ENCODE data around the gene UNC5C. TPM values are rescaled to one million over a fixed set of nuclear protein-coding genes. Genes with fewer than 3 reads are reported as not detected.

UNC5C gene
- total RNA-seq, 1 experiment from 2014 or later: not detected

- Mint-ChIP-seq H3K4me3 (ENCODE audit: unreplicated experiment) (no peak overlapping the region), H3K27me3 (ENCODE audit: insufficient read depth, unreplicated experiment) (no peaks in the 10 kb centered on the region), H3K9me3 (ENCODE audit: unreplicated experiment) (peaks cover 23% of the 10 kb centered on the region), H3K4me1 (ENCODE audit: low read depth, unreplicated experiment) (no peaks in the 10 kb centered on the region), H3K27ac (ENCODE audit: unreplicated experiment) (no peak overlapping the region), H3K36me3 (ENCODE audit: insufficient read depth, unreplicated experiment) (no peaks in the 10 kb centered on the region)
- no peaks in the 10 kb centered on the region for H3K4me1 ChIP-seq
- H3K27me3 ChIP-seq (replicated peaks; ENCODE audit: control insufficient read depth, insufficient read depth, low read length): no peaks in the 10 kb centered on the region
- no peak overlapping the region for H3K4me3 ChIP-seq (ENCODE audit: low read depth, low read length)
- TF ChIP-seq CTCF (IDR thresholded peaks at IDR 0.05; ENCODE audit: insufficient read depth in 1 of 2, low read depth in 1 of 2, low read length in 1 of 2, severe bottlenecking in 1 of 2, unreplicated experiment in 1 of 2): no peak
- DNase-seq: no peak
- no peaks in the 10 kb centered on the region for H3K9me3 ChIP-seq
- no TSS peak for BruUV-seq (replicated peaks)
- intact Hi-C loops (cut with micrococcal nuclease; ENCODE audit: unreplicated experiment): no loop called here
- POLR2A ChIA-PET: no interaction called here
- no peaks in the 10 kb centered on the region for H3K36me3 ChIP-seq (ENCODE audit: control insufficient read depth, insufficient read depth, low read length)
- CTCF ChIA-PET: no interaction called here
Measured at GRCh38 chr4:95296052-95296451, 252.7 kb downstream of the UNC5C start.

GRCh38 chr4:95295157-95295556 lies 253.6 kb downstream of the UNC5C start:
- Mint-ChIP-seq H3K9me3 (ENCODE audit: unreplicated experiment) (peaks cover 22% of the 10 kb centered on the region), H3K36me3 (ENCODE audit: insufficient read depth, unreplicated experiment) (no peaks in the 10 kb centered on the region), H3K4me1 (ENCODE audit: low read depth, unreplicated experiment) (no peaks in the 10 kb centered on the region), H3K27ac (ENCODE audit: unreplicated experiment) (no peak overlapping the region), H3K27me3 (ENCODE audit: insufficient read depth, unreplicated experiment) (no peaks in the 10 kb centered on the region), H3K4me3 (ENCODE audit: unreplicated experiment) (no peak overlapping the region)
- no peak for TF ChIP-seq CTCF (IDR thresholded peaks at IDR 0.05; ENCODE audit: insufficient read depth in 1 of 2, low read depth in 1 of 2, low read length in 1 of 2, severe bottlenecking in 1 of 2, unreplicated experiment in 1 of 2)
- H3K4me1 ChIP-seq: no peaks in the 10 kb centered on the region
- BruUV-seq (replicated peaks): no TSS peak
- H3K9me3 ChIP-seq: no peaks in the 10 kb centered on the region
- H3K4me3 ChIP-seq (ENCODE audit: low read depth, low read length): no peak overlapping the region
- intact Hi-C loops (cut with micrococcal nuclease; ENCODE audit: unreplicated experiment): no loop called here
- H3K27me3 ChIP-seq (replicated peaks; ENCODE audit: control insufficient read depth, insufficient read depth, low read length): no peaks in the 10 kb centered on the region
- no peak for DNase-seq
- no peaks in the 10 kb centered on the region for H3K36me3 ChIP-seq (ENCODE audit: control insufficient read depth, insufficient read depth, low read length)
- ChIA-PET POLR2A (no interaction called here), CTCF (no interaction called here)

DNA sequence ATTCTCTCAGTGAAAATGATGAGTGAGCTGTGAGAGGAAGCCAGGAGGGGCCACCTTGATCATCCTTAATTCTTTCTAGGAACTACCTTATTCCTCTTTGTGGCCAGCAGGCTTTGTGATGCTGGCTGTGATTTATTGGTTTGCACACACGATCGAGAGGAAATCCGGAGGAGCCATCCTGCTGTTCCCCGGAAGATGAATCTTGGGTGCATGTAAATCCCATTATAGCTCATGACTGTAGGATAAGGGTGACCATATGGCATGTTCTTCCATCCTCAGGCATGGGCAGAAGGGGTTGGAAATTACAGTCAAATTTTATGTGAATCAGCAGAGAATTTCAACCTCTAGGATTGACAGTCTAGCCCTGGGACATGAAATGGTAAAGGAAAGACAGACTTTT lies 254.5 kb downstream of the UNC5C start:
- CTCF ChIA-PET: no interaction called here
- peaks cover 14% of the 10 kb centered on the region for H3K9me3 Mint-ChIP-seq (ENCODE audit: unreplicated experiment)
- H3K9me3 ChIP-seq: no peaks in the 10 kb centered on the region
- H3K36me3 Mint-ChIP-seq (ENCODE audit: insufficient read depth, unreplicated experiment): no peaks in the 10 kb centered on the region
- no peaks in the 10 kb centered on the region for H3K27me3 Mint-ChIP-seq (ENCODE audit: insufficient read depth, unreplicated experiment)
- H3K4me1 ChIP-seq: peaks cover 5% of the 10 kb centered on the region
- POLR2A ChIA-PET: no interaction called here
- no peak for DNase-seq
- H3K4me1 Mint-ChIP-seq (ENCODE audit: low read depth, unreplicated experiment): no peaks in the 10 kb centered on the region
- no peak overlapping the region for H3K4me3 Mint-ChIP-seq (ENCODE audit: unreplicated experiment)
- no peaks in the 10 kb centered on the region for H3K27me3 ChIP-seq (replicated peaks; ENCODE audit: control insufficient read depth, insufficient read depth, low read length)
- TF ChIP-seq CTCF (IDR thresholded peaks at IDR 0.05; ENCODE audit: insufficient read depth in 1 of 2, low read depth in 1 of 2, low read length in 1 of 2, severe bottlenecking in 1 of 2, unreplicated experiment in 1 of 2): no peak
- H3K27ac Mint-ChIP-seq (ENCODE audit: unreplicated experiment): no peak overlapping the region
- intact Hi-C loops (cut with micrococcal nuclease; ENCODE audit: unreplicated experiment): no loop called here
- H3K4me3 ChIP-seq (ENCODE audit: low read depth, low read length): no peak overlapping the region
- no peaks in the 10 kb centered on the region for H3K36me3 ChIP-seq (ENCODE audit: control insufficient read depth, insufficient read depth, low read length)
- BruUV-seq (replicated peaks): no TSS peak
